DOHH2 (cell line): Measurements from ENCODE around the gene CXCL12.

Experiments used
- H3F3A ChIP-seq: fragments of 200-600 bp; sonication (generic), shearing (Covaris generic); 2 replicates; pipeline ENCODE4 v1.6.0; 2016; ENCODE audit warnings: antibody characterized with exemption, mild to moderate bottlenecking; ENCODE audit not compliant: control insufficient read depth, insufficient read depth
- H3K27ac ChIP-seq: fragments of 200-600 bp; sonication (generic); 2 replicates; pipeline ENCODE4 v1.5.1; 2014; ENCODE audit warnings: low read depth, mild to moderate bottlenecking, low read length, moderate library complexity
- H3K27me3 ChIP-seq: fragments of 200-600 bp; sonication (generic); 2 replicates; pipeline ENCODE4 v1.6.1; 2014; ENCODE audit warnings: mild to moderate bottlenecking, low read length, mixed read lengths; ENCODE audit not compliant: control insufficient read depth
- H3K36me3 ChIP-seq: fragments of 200-600 bp; sonication (generic); 2 replicates; pipeline ENCODE4 v1.6.1; 2014; ENCODE audit warnings: mild to moderate bottlenecking, low read length, moderate library complexity, mixed read lengths; ENCODE audit not compliant: control insufficient read depth
- H3K4me1 ChIP-seq: fragments of 200-600 bp; sonication (generic); 2 replicates; pipeline ENCODE4 v1.6.1; 2014; ENCODE audit warnings: mild to moderate bottlenecking, low read length, mixed read lengths; ENCODE audit not compliant: control insufficient read depth
- H3K4me2 ChIP-seq: fragments of 200-600 bp; sonication (generic); 2 replicates; pipeline ENCODE4 v1.6.0; 2014; ENCODE audit warnings: mild to moderate bottlenecking, low read length, moderate library complexity
- H3K4me3 ChIP-seq: fragments of 200-600 bp; sonication (generic); 2 replicates; pipeline ENCODE4 v1.5.1; 2014; ENCODE audit warnings: mild to moderate bottlenecking, low read length, mixed read lengths
- H3K79me2 ChIP-seq: fragments of 200-600 bp; sonication (generic); 2 replicates; pipeline ENCODE4 v1.6.1; 2014; ENCODE audit warnings: mild to moderate bottlenecking, low read length, mixed read lengths; ENCODE audit not compliant: control insufficient read depth
- H3K9me2 ChIP-seq: fragments of 200-600 bp; sonication (generic); replicated peaks from 2 replicates; pipeline ENCODE4 v1.6.1; 2014; ENCODE audit warnings: mild to moderate bottlenecking, low read length, mixed read lengths; ENCODE audit not compliant: control insufficient read depth
- H3K9me3 ChIP-seq: fragments of 200-600 bp; sonication (generic); 2 replicates; pipeline ENCODE4 v1.6.1; 2014; ENCODE audit warnings: antibody characterized with exemption, low read length, mixed read lengths; ENCODE audit not compliant: control insufficient read depth, insufficient read depth
- H4K20me1 ChIP-seq: fragments of 200-600 bp; sonication (generic); 2 replicates; pipeline ENCODE4 v1.6.0; 2014; ENCODE audit warnings: low read depth, mild to moderate bottlenecking, antibody characterized with exemption, low read length, moderate library complexity; ENCODE audit not compliant: control insufficient read depth, insufficient read depth
- CTCF ChIP-seq: fragments of 200-600 bp; sonication (generic); IDR thresholded peaks from one replicate; pipeline ENCODE4 v1.5.1; 2014; ENCODE audit warnings: antibody characterized with exemption, mild to moderate bottlenecking, low read depth, low read length; ENCODE audit not compliant: poor library complexity, severe bottlenecking
- EZH2phosphoT487 ChIP-seq: fragments of 200-600 bp; sonication (generic); IDR thresholded peaks from 2 replicates; pipeline ENCODE4 v1.6.1; 2017; ENCODE audit warnings: borderline replicate concordance, mild to moderate bottlenecking, antibody characterized with exemption, low read length, moderate library complexity, mixed read lengths

CXCL12 gene

DNA sequence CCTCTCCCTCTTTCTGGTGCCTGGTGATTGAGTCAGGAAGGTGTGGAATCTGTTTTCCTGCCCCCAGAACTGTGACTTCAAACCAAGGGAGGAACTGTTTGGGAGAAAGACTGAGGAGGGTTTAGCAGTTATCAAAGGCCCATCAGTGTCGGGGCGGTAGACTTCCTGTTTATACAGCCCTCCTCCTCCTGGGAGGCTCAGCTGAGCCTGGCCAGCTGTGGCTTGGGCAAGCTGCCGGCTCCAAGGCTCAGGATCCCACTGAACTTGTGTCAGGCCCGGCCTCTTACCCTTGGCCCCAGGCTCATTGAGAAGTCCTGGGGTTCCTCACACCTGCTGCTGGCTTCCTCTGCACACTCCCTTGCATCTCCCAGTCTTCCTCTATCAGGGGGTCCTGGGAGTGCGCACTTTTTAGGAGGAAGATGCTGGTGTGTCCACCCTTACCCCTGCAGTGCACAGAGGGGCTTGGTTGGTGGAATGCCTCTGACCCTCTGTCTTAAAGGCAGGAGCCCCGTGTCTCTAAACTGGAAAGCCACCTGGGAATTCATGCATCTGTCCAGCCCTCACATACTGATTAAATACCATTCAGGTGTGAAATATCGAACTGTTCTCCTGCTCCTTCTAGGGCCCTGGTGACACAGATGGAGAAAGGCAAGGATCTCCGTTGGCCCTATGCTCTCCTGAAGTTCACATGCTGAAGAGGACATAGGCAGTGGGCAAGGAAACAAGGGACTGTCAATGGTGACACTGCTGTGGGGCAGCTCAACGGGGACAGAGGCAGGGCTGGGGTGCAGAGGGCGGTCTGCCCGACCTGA is 32.4 kb downstream of the CXCL12 start:
- TF ChIP-seq CTCF (no peak), EZH2phosphoT487 (no peak)
- Histone ChIP-seq H3K36me3 (no peaks in the 10 kb centered on the region), H3K27ac (no peak overlapping the region)

GRCh38 chr10:44348496-44348895 is 36.4 kb downstream of the CXCL12 start:
- no peak overlapping the region for H3K27ac ChIP-seq
- H3K4me3 ChIP-seq = no peak overlapping the region
- no peaks in the 10 kb centered on the region for H4K20me1 ChIP-seq
- H3K4me1 ChIP-seq = no peaks in the 10 kb centered on the region
- H3F3A ChIP-seq = no peaks in the 10 kb centered on the region
- no peaks in the 10 kb centered on the region for H3K9me3 ChIP-seq
- H3K27me3 ChIP-seq = peaks cover 3% of the 10 kb centered on the region
- no peak overlapping the region for H3K4me2 ChIP-seq
- H3K79me2 ChIP-seq = no peaks in the 10 kb centered on the region
- H3K9me2 ChIP-seq = no peaks in the 10 kb centered on the region
- no peaks in the 10 kb centered on the region for H3K36me3 ChIP-seq
- TF ChIP-seq CTCF = no peak
- TF ChIP-seq EZH2phosphoT487 = no peak

More for the DNA sequence above, 32.4 kb downstream of the CXCL12 start:
- peaks cover 3% of the 10 kb centered on the region for H3K27me3 ChIP-seq
- H3K9me3 ChIP-seq = no peaks in the 10 kb centered on the region
- no peaks in the 10 kb centered on the region for H3K79me2 ChIP-seq
- H3K4me3 ChIP-seq = no peak overlapping the region
- no peaks in the 10 kb centered on the region for H3K9me2 ChIP-seq
- no peaks in the 10 kb centered on the region for H4K20me1 ChIP-seq
- no peak overlapping the region for H3K4me2 ChIP-seq
- H3F3A ChIP-seq = no peaks in the 10 kb centered on the region
- no peaks in the 10 kb centered on the region for H3K4me1 ChIP-seq

DNA sequence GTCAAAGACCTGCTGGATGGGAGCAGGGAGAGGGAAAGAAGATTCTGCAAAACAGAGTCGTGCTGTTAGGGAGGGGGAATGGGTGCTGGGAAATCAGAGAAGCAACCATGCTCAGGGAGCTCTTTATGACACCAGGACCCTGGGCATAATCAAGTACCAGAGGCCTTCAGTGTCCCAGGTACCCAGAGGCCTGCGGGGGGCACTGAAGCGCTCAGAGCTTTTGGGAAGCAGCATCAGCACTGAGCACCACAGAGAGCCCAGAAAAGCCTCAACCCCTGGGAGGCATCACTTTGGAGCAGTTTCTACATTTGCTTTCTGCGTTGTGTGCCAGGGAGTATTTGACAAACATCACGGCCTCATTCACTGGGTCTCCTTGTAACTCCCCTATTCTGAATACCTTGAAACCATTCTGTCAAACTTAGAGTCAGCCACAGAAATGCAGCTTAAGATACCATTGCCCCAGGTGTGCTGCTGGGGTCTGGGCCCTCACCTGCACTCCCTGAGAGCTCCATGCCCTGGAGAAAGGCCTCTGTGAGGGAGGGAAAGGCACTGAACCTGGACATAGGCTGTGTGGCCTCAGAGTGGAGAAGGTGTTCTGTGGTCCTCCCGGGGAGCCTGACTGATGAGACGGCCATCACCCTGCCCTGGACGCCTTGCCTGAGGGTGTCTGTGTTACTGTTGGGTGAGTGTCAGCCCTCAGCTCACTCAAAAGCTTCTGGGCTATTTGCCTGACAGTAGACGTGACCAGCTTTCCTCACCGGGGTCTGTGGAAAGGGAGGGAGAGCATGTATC is 37.1 kb downstream of the CXCL12 start:
- Histone ChIP-seq H3K9me3 (no peaks in the 10 kb centered on the region), H3F3A (no peaks in the 10 kb centered on the region), H3K36me3 (no peaks in the 10 kb centered on the region), H3K27ac (no peak overlapping the region), H3K27me3 (peaks cover 3% of the 10 kb centered on the region), H3K4me3 (no peak overlapping the region), H4K20me1 (no peaks in the 10 kb centered on the region), H3K79me2 (no peaks in the 10 kb centered on the region), H3K9me2 (no peaks in the 10 kb centered on the region), H3K4me2 (no peak overlapping the region), H3K4me1 (no peaks in the 10 kb centered on the region)
- TF ChIP-seq CTCF = no peak
- TF ChIP-seq EZH2phosphoT487 = no peak
